ENCODE results near the gene FNIP2. TPM values are rescaled to one million over a fixed set of nuclear protein-coding genes. Genes with fewer than 3 reads are reported as not detected.

Gene FNIP2
- polyA plus RNA-seq, 1 of the 3 experiments (the other 2 are of a cell fraction), result 0.97 TPM

- Histone ChIP-seq H3F3A (replicated peaks; ENCODE audit: insufficient read depth) (peaks cover 14% of the 10 kb centered on the region), H3K4me1 (ENCODE audit: control insufficient read depth in 1 of 2, insufficient read depth in 2 of 2, low read depth in 1 of 2, low read length in 1 of 2) (peaks cover 18 to 22% of the 10 kb centered on the region in 2 experiments; a peak in 3 of 4 replicates), H2AFZ (ENCODE audit: low read depth) (no peak overlapping the region), H3K27ac (ENCODE audit: low read depth in 2 of 2, low read length in 1 of 2) (no peak overlapping the region), H3K4me2 (no peak overlapping the region), H3K9me3 (no peaks in the 10 kb centered on the region), H3K79me2 (ENCODE audit: insufficient read depth) (no peaks in the 10 kb centered on the region; the same call in none of the 2 replicates), H3K27me3 (ENCODE audit: insufficient read depth) (no peaks in the 10 kb centered on the region), H4K20me1 (ENCODE audit: insufficient read depth) (no peaks in the 10 kb centered on the region; the same call in 1 of the 2 replicates), H3K9me2 (no peaks in the 10 kb centered on the region), H3K9ac (no peak overlapping the region), H3K36me3 (replicated peaks in 1 of 2; ENCODE audit: control insufficient read depth in 1 of 2, insufficient read depth in 2 of 2, low read length in 1 of 2) (peaks cover 0 to 3% of the 10 kb centered on the region in 2 experiments), H3K4me3 (ENCODE audit: low read depth in 2 of 2, low read length in 1 of 2) (no peak overlapping the region)
- DNase-seq, result no peak
- 81% methylated on average over 1 of the region's 1 CpG for WGBS (ENCODE audit: low lambda C conversion rate)
- ChIA-PET POLR2A (no interaction called here), CTCF (interaction anchor here (0.6 kb wide), 1 partner anchor 10 kb away, joined by 4 read pairs; no protein-coding TSS in a partner anchor)
- no peak for TF ChIP-seq SMC3 (IDR thresholded peaks at IDR 0.05; ENCODE audit: low read depth, low read length)
- no peak for TF ChIP-seq GATA2 (CRISPR knock-in tag; IDR thresholded peaks at IDR 0.05)
- no peak for TF ChIP-seq RXRA (IDR thresholded peaks at IDR 0.05; ENCODE audit: borderline replicate concordance, low read depth)
- no peak for TF ChIP-seq MXI1 (IDR thresholded peaks at IDR 0.05; ENCODE audit: low read depth, low read length)
- no peak for TF ChIP-seq USF1 (IDR thresholded peaks at IDR 0.05; ENCODE audit: borderline replicate concordance, low read depth)
- TF ChIP-seq FOSL2 (IDR thresholded peaks at IDR 0.05; ENCODE audit: borderline replicate concordance, low read depth), result no peak
- no peak for TF ChIP-seq IRF3 (IDR thresholded peaks at IDR 0.05; ENCODE audit: low read depth, low read length)
- TF ChIP-seq MAX (IDR thresholded peaks at IDR 0.05; ENCODE audit: low read depth), result no peak
- no peak for TF ChIP-seq FOXM1 (IDR thresholded peaks at IDR 0.05; ENCODE audit: low read depth)
- no peak for TF ChIP-seq ELF1 (IDR thresholded peaks at IDR 0.05)
Observed at GRCh38 chr4:158875455-158875854, 106.6 kb downstream of the FNIP2 start.

- DNase-seq, result no peak
- H3K4me1 ChIP-seq (ENCODE audit: control insufficient read depth in 1 of 2, insufficient read depth in 2 of 2, low read depth in 1 of 2, low read length in 1 of 2), result peaks cover 9 to 14% of the 10 kb centered on the region in 2 experiments; a peak in 3 of 4 replicates
- H3K9me2 ChIP-seq, result no peaks in the 10 kb centered on the region
- POLR2A ChIA-PET, result no interaction called here
- H3F3A ChIP-seq (replicated peaks; ENCODE audit: insufficient read depth), result peaks cover 14% of the 10 kb centered on the region
- no peak overlapping the region for H3K27ac ChIP-seq (ENCODE audit: low read depth in 2 of 2, low read length in 1 of 2)
- no peaks in the 10 kb centered on the region for H3K9me3 ChIP-seq
- no peak overlapping the region for H2AFZ ChIP-seq (ENCODE audit: low read depth)
- no peak overlapping the region for H3K4me3 ChIP-seq (ENCODE audit: low read depth in 2 of 2, low read length in 1 of 2)
- H3K79me2 ChIP-seq (ENCODE audit: insufficient read depth), result no peaks in the 10 kb centered on the region; the same call in none of the 2 replicates
- CTCF ChIA-PET, result no interaction called here
- H3K27me3 ChIP-seq (ENCODE audit: insufficient read depth), result no peaks in the 10 kb centered on the region
- peaks cover 0 to 3% of the 10 kb centered on the region in 2 experiments for H3K36me3 ChIP-seq (replicated peaks in 1 of 2; ENCODE audit: control insufficient read depth in 1 of 2, insufficient read depth in 2 of 2, low read length in 1 of 2)
- 92% methylated on average over 4 of the region's 4 CpGs for WGBS (ENCODE audit: low lambda C conversion rate)
- H3K9ac ChIP-seq, result no peak overlapping the region
- H3K4me2 ChIP-seq, result no peak overlapping the region
- H4K20me1 ChIP-seq (ENCODE audit: insufficient read depth), result no peaks in the 10 kb centered on the region; the same call in 1 of the 2 replicates
- TF ChIP-seq GATA2 (CRISPR knock-in tag; IDR thresholded peaks at IDR 0.05) (no peak), FOXJ3 (CRISPR knock-in tag; IDR thresholded peaks at IDR 0.05) (no peak), MEF2A (IDR thresholded peaks at IDR 0.05; ENCODE audit: borderline replicate concordance, low read depth) (no peak), RCOR1 (IDR thresholded peaks at IDR 0.05; ENCODE audit: low read length) (no peak), EZH2phosphoT487 (IDR thresholded peaks at IDR 0.05; ENCODE audit: borderline replicate concordance, low read depth) (no peak), JUND (IDR thresholded peaks at IDR 0.05) (no peak), SIN3A (IDR thresholded peaks at IDR 0.05; ENCODE audit: borderline replicate concordance, low read depth, low read length) (no peak), PBX3 (IDR thresholded peaks at IDR 0.05) (no peak), FOSL2 (IDR thresholded peaks at IDR 0.05; ENCODE audit: borderline replicate concordance, low read depth) (no peak), IRF3 (IDR thresholded peaks at IDR 0.05; ENCODE audit: low read depth, low read length) (no peak), RFX5 (IDR thresholded peaks at IDR 0.05; ENCODE audit: low read length) (no peak), USF2 (IDR thresholded peaks at IDR 0.05; ENCODE audit: borderline replicate concordance, low read depth, low read length) (no peak), ZBTB33 (IDR thresholded peaks at IDR 0.05; ENCODE audit: borderline replicate concordance, low read depth) (no peak), RAD21 (IDR thresholded peaks at IDR 0.05; ENCODE audit: low read length) (no peak)
Observed at GRCh38 chr4:158877069-158877468, 108.2 kb downstream of the FNIP2 start.

Measured in SK-N-SH (cell line).